ENCODE measurements around the gene ZNG1A.
"Not testable (repeated sequence)": the region's sequence is repeated elsewhere in the genome, so short reads cannot be mapped to it uniquely, and the experiment has no call there.

GRCh38 chr9:178970-179383, at the start of gene ZNG1A:
- not testable (repeated sequence) for TF ChIP-seq CTCF (conservative IDR thresholded peaks at IDR 0.05; ENCODE audit: low read depth, low read length); EZH2phosphoT487 (IDR thresholded peaks at IDR 0.05; ENCODE audit: borderline replicate concordance, low read length); EZH2 (IDR thresholded peaks at IDR 0.05; ENCODE audit: low read length, unreplicated experiment)
